Astrocyte of the spinal cord (primary cell): Measurements from ENCODE around the gene EMP1.

Experiments
- DNase-seq: peaks from one replicate; pipeline ENCODE4 v3.0.0; 2011; ENCODE audit warnings: low read depth, low spot score
- H3K4me3 ChIP-seq: 2 replicates; pipeline ENCODE4 v1.5.1; 2011; ENCODE audit warnings: low read depth, mild to moderate bottlenecking, low read length, moderate library complexity
- in situ Hi-C: cut with HindIII; loops from 2 replicates; pipeline ENCODE4 v1.10.0; 2017; ENCODE audit warnings: low sequenced_read_pairs
- TF ChIP-seq, protein P1 (sequence below): IDR thresholded peaks from 2 replicates; pipeline ENCODE4 v1.5.1; 2012; ENCODE audit warnings: low read depth, mild to moderate bottlenecking, low read length, inconsistent platforms

Gene EMP1

GRCh38 chr12:13153180-13153579 lies 43.3 kb upstream of the EMP1 start:
- in situ Hi-C loops, result no loop called here
- TF ChIP-seq, protein P1, sequence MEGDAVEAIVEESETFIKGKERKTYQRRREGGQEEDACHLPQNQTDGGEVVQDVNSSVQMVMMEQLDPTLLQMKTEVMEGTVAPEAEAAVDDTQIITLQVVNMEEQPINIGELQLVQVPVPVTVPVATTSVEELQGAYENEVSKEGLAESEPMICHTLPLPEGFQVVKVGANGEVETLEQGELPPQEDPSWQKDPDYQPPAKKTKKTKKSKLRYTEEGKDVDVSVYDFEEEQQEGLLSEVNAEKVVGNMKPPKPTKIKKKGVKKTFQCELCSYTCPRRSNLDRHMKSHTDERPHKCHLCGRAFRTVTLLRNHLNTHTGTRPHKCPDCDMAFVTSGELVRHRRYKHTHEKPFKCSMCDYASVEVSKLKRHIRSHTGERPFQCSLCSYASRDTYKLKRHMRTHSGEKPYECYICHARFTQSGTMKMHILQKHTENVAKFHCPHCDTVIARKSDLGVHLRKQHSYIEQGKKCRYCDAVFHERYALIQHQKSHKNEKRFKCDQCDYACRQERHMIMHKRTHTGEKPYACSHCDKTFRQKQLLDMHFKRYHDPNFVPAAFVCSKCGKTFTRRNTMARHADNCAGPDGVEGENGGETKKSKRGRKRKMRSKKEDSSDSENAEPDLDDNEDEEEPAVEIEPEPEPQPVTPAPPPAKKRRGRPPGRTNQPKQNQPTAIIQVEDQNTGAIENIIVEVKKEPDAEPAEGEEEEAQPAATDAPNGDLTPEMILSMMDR, result no peak
- DNase-seq, result no peak
- H3K4me3 ChIP-seq, result no peak overlapping the region

- in situ Hi-C loops, result no loop called here
- no peak for DNase-seq
- H3K4me3 ChIP-seq, result no peak overlapping the region
- TF ChIP-seq, protein P1, result no peak
Measured at GRCh38 chr12:13154027-13154538, 42.4 kb upstream of the EMP1 start.

DNA sequence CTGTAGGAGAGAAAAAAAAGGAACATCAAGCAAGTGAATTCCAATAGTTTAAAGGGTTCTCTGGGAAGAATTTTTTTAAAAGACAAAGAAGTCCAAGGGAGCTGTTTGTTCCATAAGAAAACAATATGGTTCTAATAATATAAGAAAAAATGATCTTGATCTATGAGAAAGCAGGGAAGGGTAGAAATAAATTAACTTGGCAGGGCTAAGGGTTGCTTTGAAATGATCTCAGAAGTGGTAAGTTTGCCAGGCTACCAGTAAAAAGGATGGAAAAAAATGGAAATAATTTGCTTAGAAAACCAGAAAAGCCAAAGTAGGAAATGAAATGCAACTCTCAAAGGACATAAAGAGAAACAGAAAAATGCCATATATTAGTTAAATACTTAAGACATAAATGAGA lies 41.7 kb upstream of the EMP1 start:
- TF ChIP-seq, protein P1, result no peak
- DNase-seq, result no peak
- in situ Hi-C loops, result no loop called here
- no peak overlapping the region for H3K4me3 ChIP-seq

GRCh38 chr12:13156277-13156676 lies 40.2 kb upstream of the EMP1 start:
- DNase-seq, result no peak
- in situ Hi-C loops, result no loop called here
- TF ChIP-seq, protein P1, result no peak
- H3K4me3 ChIP-seq, result no peak overlapping the region

DNA sequence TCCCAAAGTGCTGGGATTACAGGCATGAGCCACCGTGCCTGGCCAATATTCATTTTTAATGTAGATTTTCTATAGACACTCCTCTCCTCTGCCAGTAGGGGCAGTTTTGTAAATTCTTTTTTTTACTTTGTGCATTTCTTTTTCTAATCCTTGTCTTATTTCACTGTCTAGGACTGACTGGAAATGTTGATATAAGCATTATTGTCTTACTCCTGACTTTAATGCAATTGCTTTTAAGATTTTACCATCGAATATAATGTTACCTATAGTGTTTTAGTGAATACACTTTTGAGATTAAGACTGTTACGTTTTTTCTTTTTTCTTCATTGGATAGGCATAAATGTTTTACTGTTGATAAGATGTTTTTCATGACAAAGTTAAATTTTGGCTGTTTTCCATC lies 35.4 kb upstream of the EMP1 start:
- in situ Hi-C loops, result no loop called here
- TF ChIP-seq, protein P1, result peak; percentile 49
- no peak for DNase-seq
- H3K4me3 ChIP-seq, result no peak overlapping the region

DNA sequence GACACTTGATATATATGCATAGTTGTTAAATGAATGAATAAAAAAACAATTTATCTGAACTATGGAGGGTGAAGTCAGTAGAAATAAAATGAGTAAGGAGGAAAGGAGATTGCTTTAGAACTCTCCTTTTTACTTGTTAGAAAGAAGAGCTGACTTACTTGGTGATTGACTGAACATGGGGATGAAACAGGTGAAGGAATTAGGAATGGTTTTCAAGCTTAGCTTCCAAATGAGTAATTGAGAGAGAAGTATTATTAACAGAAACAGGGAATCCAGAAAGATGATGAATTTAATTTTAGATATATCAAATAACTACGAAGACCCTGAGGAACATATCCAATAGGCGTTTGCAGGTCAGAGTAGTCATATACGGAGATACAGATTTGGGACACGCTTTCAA lies 33.6 kb upstream of the EMP1 start:
- in situ Hi-C loops, result no loop called here
- no peak for DNase-seq

More for the DNA sequence above, 33.6 kb upstream of the EMP1 start:
- TF ChIP-seq, protein P1, result no peak
- H3K4me3 ChIP-seq, result no peak overlapping the region
